Activated CD4-positive, alpha-beta T cell treated with anti-CD3 and anti-CD28 coated beads, Interleukin-2, amount 10 ng/mL, durations not matched to agents 7 days and 5 days (primary cell): Measurements from ENCODE around the gene KDM3B. TPM values are rescaled to one million over a fixed set of nuclear protein-coding genes. Genes with fewer than 3 reads are reported as not detected.
A peak's percentile ranks its signal among the peaks of the same experiment; 100 is the strongest.
"Not testable (repeated sequence)": the region's sequence is repeated elsewhere in the genome, so short reads cannot be mapped to it uniquely, and the experiment has no call there.

Experiments
- CTCF ChIA-PET: fragments of 350-600 bp; sonication (Branson Sonifier 250); formaldehyde crosslinking; loops from one replicate; lab custom pipeline; 2021; ENCODE audit warnings: antibody characterized with exemption; lab: Charles Lee
- POLR2A ChIA-PET: fragments of 350-600 bp; sonication (Branson Sonifier 250); formaldehyde crosslinking; loops from one replicate; lab custom pipeline; 2021; ENCODE audit warnings: antibody characterized with exemption; lab: Charles Lee
- DNase-seq: peaks from one replicate; pipeline ENCODE4 v3.0.0-alpha.2; 2020
- H3K27ac Mint-ChIP-seq: one replicate; pipeline ENCODE4 v1.8.0; 2021; ENCODE audit warnings: mild to moderate bottlenecking, moderate library complexity, mixed read lengths
- H3K27me3 Mint-ChIP-seq: one replicate; pipeline ENCODE4 v1.8.0; 2021; ENCODE audit warnings: mixed read lengths
- H3K36me3 Mint-ChIP-seq: one replicate; pipeline ENCODE4 v1.8.0; 2021; ENCODE audit warnings: low read depth, mixed read lengths
- H3K4me1 Mint-ChIP-seq: one replicate; pipeline ENCODE4 v1.8.0; 2021; ENCODE audit warnings: mixed read lengths
- H3K4me3 Mint-ChIP-seq: one replicate; pipeline ENCODE4 v1.8.0; 2021; ENCODE audit warnings: mild to moderate bottlenecking, moderate library complexity, mixed read lengths
- H3K9me3 Mint-ChIP-seq: one replicate; pipeline ENCODE4 v1.8.0; 2021; ENCODE audit warnings: mixed read lengths
- total RNA-seq, 2 experiments: library from RNA; stranded (reverse); gene quantifications; one replicate each; pipeline ENCODE4 v1.2.3, GENCODE V29; 2021

KDM3B gene
- total RNA-seq, 2 experiments from 2014 or later = 60.4 to 65.7 TPM

- H3K4me3 Mint-ChIP-seq, POLR2A ChIA-PET, H3K9me3 Mint-ChIP-seq, H3K27me3 Mint-ChIP-seq, H3K27ac Mint-ChIP-seq, H3K4me1 Mint-ChIP-seq: not testable (repeated sequence)
- H3K36me3 Mint-ChIP-seq = peaks cover 38% of the 10 kb centered on the region
- CTCF ChIA-PET = interaction anchor here (0.6 to 3.6 kb wide), 7 partner anchors 9 to 670 kb away, joined by 3 to 16 read pairs (median 4); no protein-coding TSS in a partner anchor
- DNase-seq = peak; percentile 16
Observed at GRCh38 chr5:138410996-138411640, 58.6 kb downstream of the KDM3B start.

GRCh38 chr5:138418444-138418843, 66.0 kb downstream of the KDM3B start:
- ChIA-PET CTCF (interaction anchor here (0.5 kb wide), 1 partner anchor 108 kb away, joined by 3 read pairs; no protein-coding TSS in a partner anchor), POLR2A (no interaction called here)
- DNase-seq = no peak
- Mint-ChIP-seq H3K4me3 (no peak overlapping the region), H3K27ac (no peak overlapping the region), H3K36me3 (peaks cover 43% of the 10 kb centered on the region), H3K4me1 (peaks cover 8% of the 10 kb centered on the region), H3K9me3 (no peaks in the 10 kb centered on the region), H3K27me3 (no peaks in the 10 kb centered on the region)

GRCh38 chr5:138425079-138425478, 72.6 kb downstream of the KDM3B start:
- POLR2A ChIA-PET = no interaction called here
- no peak for DNase-seq
- Mint-ChIP-seq H3K4me3 (no peak overlapping the region), H3K36me3 (peaks cover 59% of the 10 kb centered on the region), H3K27ac (no peak overlapping the region), H3K9me3 (no peaks in the 10 kb centered on the region), H3K4me1 (no peaks in the 10 kb centered on the region), H3K27me3 (no peaks in the 10 kb centered on the region)
- CTCF ChIA-PET = interaction anchor here (1.0 to 1.6 kb wide), 4 partner anchors 10 to 73 kb away, joined by 3 to 4 read pairs (median 3); no protein-coding TSS in a partner anchor

- no peak overlapping the region for H3K4me3 Mint-ChIP-seq
- ChIA-PET CTCF (interaction anchor here (0.8 to 8.1 kb wide), 2 partner anchors 11 to 14 kb away, joined by 3 to 49 read pairs; no protein-coding TSS in a partner anchor), POLR2A (no interaction called here)
- H3K27ac Mint-ChIP-seq = no peak overlapping the region
- peaks cover 2% of the 10 kb centered on the region for H3K27me3 Mint-ChIP-seq
- peaks cover 9% of the 10 kb centered on the region for H3K4me1 Mint-ChIP-seq
- DNase-seq = no peak
- no peaks in the 10 kb centered on the region for H3K9me3 Mint-ChIP-seq
- H3K36me3 Mint-ChIP-seq = peaks cover 35% of the 10 kb centered on the region
Observed at GRCh38 chr5:138435943-138436342, 83.5 kb downstream of the KDM3B start.

- CTCF ChIA-PET = interaction anchor here (0.7 to 8.1 kb wide), 4 partner anchors 12 to 85 kb away, joined by 3 to 49 read pairs (median 12); partner anchors contain the start of genes EGR1 and KDM3B
- peak overlapping the region; percentile 41 for H3K27ac Mint-ChIP-seq
Observed at GRCh38 chr5:138438003-138438723, 85.7 kb downstream of the KDM3B start.

GRCh38 chr5:138438724-138439476, 86.4 kb downstream of the KDM3B start, which contains the start of gene REEP2:
Gene REEP2, plus strand, starts transcription at chr5:138439057. Its CDS starts 152 bp downstream, at chr5:138439209.
- ChIA-PET CTCF (interaction anchor here (2.5 to 8.1 kb wide), 3 partner anchors 12 to 86 kb away, joined by 10 to 49 read pairs (median 13); partner anchors contain the start of genes EGR1 and KDM3B), POLR2A (no interaction called here)
- Mint-ChIP-seq H3K27me3 (peaks cover 2% of the 10 kb centered on the region), H3K36me3 (peaks cover 22% of the 10 kb centered on the region), H3K9me3 (no peaks in the 10 kb centered on the region), H3K4me3 (peak within 1 kb of the TSS; percentile 71), H3K27ac (peak within 1 kb of the TSS; percentile 41), H3K4me1 (peaks cover 9% of the 10 kb centered on the region)
- peak; percentile 57 for DNase-seq

More at GRCh38 chr5:138438003-138438723, 85.7 kb downstream of the KDM3B start:
- POLR2A ChIA-PET = no interaction called here
- H3K36me3 Mint-ChIP-seq = peaks cover 22% of the 10 kb centered on the region
- no peak for DNase-seq
- H3K27me3 Mint-ChIP-seq = peaks cover 2% of the 10 kb centered on the region
- no peaks in the 10 kb centered on the region for H3K9me3 Mint-ChIP-seq
- H3K4me3 Mint-ChIP-seq = peak overlapping the region; percentile 57
- peaks cover 9% of the 10 kb centered on the region for H3K4me1 Mint-ChIP-seq

GRCh38 chr5:138439477-138440158, 87.1 kb downstream of the KDM3B start:
- ChIA-PET POLR2A (no interaction called here), CTCF (interaction anchor here (2.9 to 8.1 kb wide), 2 partner anchors 11 to 87 kb away, joined by 10 to 49 read pairs; partner anchors contain the start of gene KDM3B)
- H3K4me1 Mint-ChIP-seq = peaks cover 9% of the 10 kb centered on the region
- peaks cover 21% of the 10 kb centered on the region for H3K36me3 Mint-ChIP-seq
- no peaks in the 10 kb centered on the region for H3K9me3 Mint-ChIP-seq
- peak overlapping the region; percentile 71 for H3K4me3 Mint-ChIP-seq
- DNase-seq = no peak
- H3K27me3 Mint-ChIP-seq = peaks cover 2% of the 10 kb centered on the region
- no peak overlapping the region for H3K27ac Mint-ChIP-seq

GRCh38 chr5:138440159-138441073, 87.9 kb downstream of the KDM3B start:
- DNase-seq = no peak
- Mint-ChIP-seq H3K27ac (peak overlapping the region; percentile 3), H3K4me1 (peaks cover 9% of the 10 kb centered on the region), H3K27me3 (peaks cover 2% of the 10 kb centered on the region), H3K4me3 (peak overlapping the region; percentile 8), H3K36me3 (peaks cover 13% of the 10 kb centered on the region), H3K9me3 (no peaks in the 10 kb centered on the region)
- ChIA-PET POLR2A (no interaction called here), CTCF (interaction anchor here (2.9 to 8.1 kb wide), 2 partner anchors 10 to 88 kb away, joined by 10 to 49 read pairs; partner anchors contain the start of gene KDM3B)

- Mint-ChIP-seq H3K4me3 (no peak overlapping the region), H3K27me3 (peaks cover 2% of the 10 kb centered on the region), H3K36me3 (peaks cover 6% of the 10 kb centered on the region), H3K9me3 (no peaks in the 10 kb centered on the region), H3K27ac (no peak overlapping the region), H3K4me1 (peaks cover 9% of the 10 kb centered on the region)
- DNase-seq = no peak
- POLR2A ChIA-PET = no interaction called here
- CTCF ChIA-PET = no interaction called here
Observed at GRCh38 chr5:138441221-138441620, 88.7 kb downstream of the KDM3B start.

- Mint-ChIP-seq H3K9me3 (no peaks in the 10 kb centered on the region), H3K4me3 (no peak overlapping the region), H3K27ac (no peak overlapping the region), H3K4me1 (peaks cover 2% of the 10 kb centered on the region), H3K27me3 (no peaks in the 10 kb centered on the region), H3K36me3 (no peaks in the 10 kb centered on the region)
- CTCF ChIA-PET = interaction anchor here (1.2 to 1.6 kb wide), 3 partner anchors 16 to 57 kb away, joined by 3 to 7 read pairs (median 5); partner anchors contain the start of gene EGR1
- POLR2A ChIA-PET = no interaction called here
- DNase-seq = no peak
Observed at GRCh38 chr5:138444078-138444773, 91.7 kb downstream of the KDM3B start.
